Keratinocyte (primary cell): ENCODE data around the gene TOM1L1. TPM values are rescaled to one million over a fixed set of nuclear protein-coding genes. Genes with fewer than 3 reads are reported as not detected.
A peak's percentile ranks its signal among the peaks of the same experiment; 100 is the strongest.

Source experiments
- DNase-seq: peaks from one replicate; pipeline ENCODE4 v3.0.0-alpha.2; 2011; ENCODE audit warnings: low read depth, missing footprints, low spot score
- FAIRE-seq: peaks from 2 replicates; lab custom pipeline; 2011; peaks lifted over from hg19 to GRCh38; lab: Jason Lieb, UNC
- H2AFZ ChIP-seq: 2 replicates; pipeline ENCODE4 v1.6.0; 2012; ENCODE audit warnings: low read length, control low read depth, inconsistent platforms; ENCODE audit not compliant: control insufficient read depth
- H3K27ac ChIP-seq: 2 replicates; pipeline ENCODE4 v1.5.1; 2011; ENCODE audit warnings: low read length; ENCODE audit not compliant: control insufficient read depth, insufficient read depth
- H3K27me3 ChIP-seq: 3 replicates; pipeline ENCODE4 v1.6.0; 2011; ENCODE audit warnings: low read length; ENCODE audit not compliant: control insufficient read depth, insufficient read depth; ENCODE audit errors: extremely low read depth
- H3K36me3 ChIP-seq, 2 experiments: 2 replicates in 1 of 2; 3 replicates in 1 of 2; pipeline ENCODE4 v1.5.1; 2011; ENCODE audit warnings: low read length in 2 of 2, mild to moderate bottlenecking in 1 of 2; ENCODE audit not compliant: control insufficient read depth in 2 of 2, insufficient read depth in 2 of 2; ENCODE audit errors: extremely low read depth in 1 of 2
- H3K4me1 ChIP-seq: 3 replicates; pipeline ENCODE4 v1.5.1; 2011; ENCODE audit warnings: low read length; ENCODE audit not compliant: control insufficient read depth, insufficient read depth; ENCODE audit errors: extremely low read depth
- H3K4me2 ChIP-seq: 3 replicates; pipeline ENCODE4 v1.6.0; 2011; ENCODE audit warnings: low read depth, low read length; ENCODE audit not compliant: control insufficient read depth, insufficient read depth; ENCODE audit errors: extremely low read depth
- H3K4me3 ChIP-seq, 3 experiments: fragments of 200-600 bp in 1 of 3; sonication (generic) in 1 of 3; 2 replicates in 2 of 3; 3 replicates in 1 of 3; pipeline ENCODE4 v1.5.1; 2011 to 2016; ENCODE audit warnings: low read length in 3 of 3, mild to moderate bottlenecking in 3 of 3, control low read depth in 2 of 3, inconsistent platforms in 1 of 3, low read depth in 1 of 3, mixed read lengths in 1 of 3, mixed run types in 1 of 3, moderate library complexity in 1 of 3; ENCODE audit not compliant: control insufficient read depth in 2 of 3, insufficient read depth in 2 of 3; ENCODE audit errors: extremely low read depth in 1 of 3
- H3K79me2 ChIP-seq: 2 replicates; pipeline ENCODE4 v1.6.0; 2012; ENCODE audit warnings: low read length; ENCODE audit not compliant: control insufficient read depth, insufficient read depth
- H3K9ac ChIP-seq: 3 replicates; pipeline ENCODE4 v1.6.0; 2011; ENCODE audit warnings: low read length; ENCODE audit not compliant: control insufficient read depth, insufficient read depth; ENCODE audit errors: extremely low read depth
- H3K9me1 ChIP-seq: 3 replicates; pipeline ENCODE4 v1.6.0; 2011; ENCODE audit warnings: low read length; ENCODE audit not compliant: control insufficient read depth, insufficient read depth; ENCODE audit errors: extremely low read depth
- H3K9me3 ChIP-seq: 2 replicates; pipeline ENCODE4 v1.5.1; 2012; ENCODE audit warnings: low read depth, low read length; ENCODE audit not compliant: control insufficient read depth
- H4K20me1 ChIP-seq: 3 replicates; pipeline ENCODE4 v1.6.0; 2011; ENCODE audit warnings: low read length; ENCODE audit not compliant: control insufficient read depth, insufficient read depth; ENCODE audit errors: extremely low read depth
- CTCF ChIP-seq, 3 experiments: IDR thresholded peaks in 1 of 3; conservative IDR thresholded peaks in 1 of 3; optimal IDR thresholded peaks in 1 of 3; 2 replicates in 2 of 3; 3 replicates in 1 of 3; pipeline versions ENCODE3 to v1.5.1; 2011; ENCODE audit warnings: low read length in 3 of 3, mild to moderate bottlenecking in 3 of 3, moderate library complexity in 2 of 3, control low read depth in 1 of 3, inconsistent platforms in 1 of 3; ENCODE audit not compliant: insufficient read depth in 2 of 3; ENCODE audit errors: extremely low read depth in 1 of 3
- EZH2 ChIP-seq: IDR thresholded peaks from one replicate; pipeline ENCODE4 v1.6.1; 2012; ENCODE audit warnings: inconsistent platforms, mild to moderate bottlenecking, low read length, moderate library complexity
- dilution Hi-C: fragments of 300-500 bp; cut with MboI; formaldehyde crosslinking; loops from one replicate; pipeline ENCODE4 v1.7.0; 2020; ENCODE audit warnings: low sequenced_read_pairs; ENCODE audit not compliant: extremely low pct_ligation_motif_present
- polyA plus RNA-seq, 5 experiments: library from polyadenylated mRNA; depleted of rRNA in 3 of 5; stranded (reverse) in 3 of 5; stranded (forward) in 1 of 5; unstranded in 1 of 5; fragments of >200 nt; gene quantifications; 1 replicate in 1 of 5; 2 replicates in 3 of 5; 3 replicates in 1 of 5; pipeline versions ENCODE4 v1.2.1 to v1.2.3, GENCODE V29; 2011 to 2012; ENCODE audit warnings: missing spikeins in 2 of 5, low read depth in 1 of 5, low replicate concordance in 1 of 5

The TOM1L1 gene
- polyA plus RNA-seq, 1 donor (not counting 4 experiments of a cell fraction or from before 2014, with no cell fraction given): 90.1 TPM

GRCh38 chr17:54956791-54957190 is 56.1 kb downstream of the TOM1L1 start:
- no peak for TF ChIP-seq CTCF (optimal IDR thresholded peaks at IDR 0.05 in 1 of 3, IDR thresholded peaks at IDR 0.05 in 1 of 3, conservative IDR thresholded peaks at IDR 0.05 in 1 of 3; ENCODE audit: extremely low read depth in 1 of 3, insufficient read depth in 2 of 3, low read length in 3 of 3)
- no peak for TF ChIP-seq EZH2
- peaks cover 17 to 21% of the 10 kb centered on the region in 2 experiments for H3K36me3 ChIP-seq
- H3K4me3 ChIP-seq: no peak overlapping the region
- no peaks in the 10 kb centered on the region for H3K27me3 ChIP-seq
- no peak overlapping the region for H3K27ac ChIP-seq
- no peak overlapping the region for H3K9ac ChIP-seq
- H3K9me1 ChIP-seq: no peaks in the 10 kb centered on the region
- H4K20me1 ChIP-seq: no peaks in the 10 kb centered on the region
- FAIRE-seq (no peak), DNase-seq (no peak)
- no peaks in the 10 kb centered on the region for H3K79me2 ChIP-seq
- H2AFZ ChIP-seq: no peak overlapping the region
- no peak overlapping the region for H3K4me2 ChIP-seq
- no peaks in the 10 kb centered on the region for H3K4me1 ChIP-seq
- dilution Hi-C loops: no loop called here
- H3K9me3 ChIP-seq: no peaks in the 10 kb centered on the region

GRCh38 chr17:54967621-54968261 is 67.1 kb downstream of the TOM1L1 start:
- Histone ChIP-seq H3K27me3 (no peaks in the 10 kb centered on the region), H3K4me1 (peaks cover 14% of the 10 kb centered on the region), H3K79me2 (peaks cover 37% of the 10 kb centered on the region), H3K4me3 (peak overlapping the region; percentile 94 to 97 (median 96)), H3K27ac (peak overlapping the region; percentile 80), H3K4me2 (peak overlapping the region; percentile 92), H4K20me1 (no peaks in the 10 kb centered on the region), H3K9me3 (no peaks in the 10 kb centered on the region), H3K36me3 (peaks cover 0 to 2% of the 10 kb centered on the region in 2 experiments), H2AFZ (peak overlapping the region; percentile 99), H3K9ac (peak overlapping the region; percentile 91), H3K9me1 (no peaks in the 10 kb centered on the region)
- dilution Hi-C loops: no loop called here
- TF ChIP-seq EZH2: no peak
- peak in 2 of 3 experiments; percentile 42 to 50 for TF ChIP-seq CTCF (optimal IDR thresholded peaks at IDR 0.05 in 1 of 3, IDR thresholded peaks at IDR 0.05 in 1 of 3, conservative IDR thresholded peaks at IDR 0.05 in 1 of 3; ENCODE audit: extremely low read depth in 1 of 3, insufficient read depth in 2 of 3, low read length in 3 of 3)
- DNase-seq (no peak), FAIRE-seq (no peak)
